ENCODE results near the gene AADACL2.

The AADACL2 gene

GRCh38 chr3:151804267-151804666 lies 70.5 kb downstream of the AADACL2 start:
- no peak for DNase-seq

DNA sequence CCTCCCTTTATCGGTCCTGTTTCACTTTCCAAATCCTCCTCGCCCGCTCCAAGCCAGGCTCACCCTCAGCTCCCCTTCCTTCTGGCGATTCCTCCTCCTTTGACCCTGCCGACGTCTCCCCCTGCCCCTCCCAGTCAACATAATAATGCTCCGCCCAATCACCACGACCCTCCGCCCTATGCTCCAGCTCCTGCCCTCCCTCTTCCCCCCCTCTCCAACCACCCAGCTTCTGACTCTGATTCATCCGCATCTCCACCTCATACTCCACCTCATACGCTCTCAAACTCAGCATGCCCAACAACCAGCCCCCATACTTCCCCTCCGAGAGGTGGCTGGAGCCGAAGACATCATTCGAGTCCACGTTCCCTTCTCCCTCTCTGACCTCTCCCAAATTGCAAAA lies 73.1 kb downstream of the AADACL2 start:
- no peak for DNase-seq

Data from nucleus accumbens (tissue), 56 donors.